H9 (cell line): Measurements from ENCODE around the gene URB1. TPM values are rescaled to one million over a fixed set of nuclear protein-coding genes. Genes with fewer than 3 reads are reported as not detected.

Experiments
- DNase-seq: peaks from one replicate; pipeline ENCODE4 v3.0.0-alpha.2; 2017
- H2AFZ ChIP-seq: one replicate; pipeline ENCODE4 v1.6.1; 2013; ENCODE audit warnings: mild to moderate bottlenecking, low read length, control low read depth, moderate library complexity
- H2AK5ac ChIP-seq: 2 replicates; pipeline ENCODE4 v1.6.1; 2013; ENCODE audit warnings: low read length, control low read depth, mixed read lengths; ENCODE audit not compliant: insufficient read length
- H2BK120ac ChIP-seq: one replicate; pipeline ENCODE4 v1.6.1; 2013; ENCODE audit warnings: low read depth, mild to moderate bottlenecking, low read length, control low read depth, inconsistent platforms; ENCODE audit not compliant: poor library complexity, severe bottlenecking
- H2BK12ac ChIP-seq: 2 replicates; pipeline ENCODE4 v1.6.1; 2013; ENCODE audit warnings: low read length, control low read depth, mixed read lengths, low read depth; ENCODE audit not compliant: insufficient read length
- H2BK15ac ChIP-seq: 2 replicates; pipeline ENCODE4 v1.6.1; 2013; ENCODE audit warnings: low read depth, low read length, control low read depth
- H2BK20ac ChIP-seq: one replicate; pipeline ENCODE4 v1.6.1; 2013; ENCODE audit warnings: low read depth, mild to moderate bottlenecking, low read length, control low read depth, inconsistent platforms; ENCODE audit not compliant: poor library complexity, severe bottlenecking
- H2BK5ac ChIP-seq: 2 replicates; pipeline ENCODE4 v1.6.1; 2013; ENCODE audit warnings: low read length, control low read depth, mixed read lengths; ENCODE audit not compliant: insufficient read length
- H3K14ac ChIP-seq: 2 replicates; pipeline ENCODE4 v1.6.1; 2013; ENCODE audit warnings: low read length, control low read depth; ENCODE audit not compliant: insufficient read depth
- H3K18ac ChIP-seq: 2 replicates; pipeline ENCODE4 v1.6.1; 2013; ENCODE audit warnings: low read depth, mild to moderate bottlenecking, mixed read lengths, low read length, control low read depth; ENCODE audit not compliant: insufficient read length
- H3K23ac ChIP-seq: 2 replicates; pipeline ENCODE4 v1.6.1; 2013; ENCODE audit warnings: low read length, control low read depth, mixed read lengths, low read depth; ENCODE audit not compliant: insufficient read length
- H3K23me2 ChIP-seq: 2 replicates; pipeline ENCODE4 v1.6.1; 2013; ENCODE audit warnings: low read depth, mild to moderate bottlenecking, mixed read lengths, low read length, control low read depth; ENCODE audit not compliant: insufficient read length, poor library complexity, severe bottlenecking
- H3K27ac ChIP-seq: 2 replicates; pipeline ENCODE4 v1.5.1; 2013; ENCODE audit warnings: low read length, control low read depth, mixed read lengths, low read depth; ENCODE audit not compliant: insufficient read length
- H3K27me3 ChIP-seq: 2 replicates; pipeline ENCODE4 v1.6.1; 2013; ENCODE audit warnings: low read length, control low read depth, inconsistent platforms; ENCODE audit not compliant: insufficient read depth
- H3K4ac ChIP-seq: 2 replicates; pipeline ENCODE4 v1.6.1; 2013; ENCODE audit warnings: low read depth, mild to moderate bottlenecking, control low read depth, inconsistent platforms, low read length, moderate library complexity
- H3K4me1 ChIP-seq: 2 replicates; pipeline ENCODE4 v1.6.1; 2013; ENCODE audit warnings: low read length, control low read depth, inconsistent platforms; ENCODE audit not compliant: insufficient read depth
- H3K4me2 ChIP-seq: 2 replicates; pipeline ENCODE4 v1.6.1; 2013; ENCODE audit warnings: low read length, control low read depth, mixed read lengths; ENCODE audit not compliant: insufficient read length, insufficient read depth
- H3K56ac ChIP-seq: 2 replicates; pipeline ENCODE4 v1.6.1; 2013; ENCODE audit warnings: low read depth, mild to moderate bottlenecking, mixed read lengths, low read length, control low read depth; ENCODE audit not compliant: insufficient read length
- H3K79me1 ChIP-seq: 2 replicates; pipeline ENCODE4 v1.6.1; 2013; ENCODE audit warnings: low read depth, mild to moderate bottlenecking, moderate library complexity, low read length, control low read depth, inconsistent platforms; ENCODE audit not compliant: insufficient read depth, poor library complexity, severe bottlenecking
- H3K79me2 ChIP-seq: 2 replicates; pipeline ENCODE4 v1.6.1; 2013; ENCODE audit warnings: low read length, control low read depth, inconsistent platforms; ENCODE audit not compliant: insufficient read depth
- H3K9ac ChIP-seq: 2 replicates; pipeline ENCODE4 v1.6.1; 2013; ENCODE audit warnings: low read length, control low read depth, mixed read lengths; ENCODE audit not compliant: insufficient read length; ENCODE audit errors: extremely low read depth
- H3K9me3 ChIP-seq: one replicate; pipeline ENCODE4 v1.6.1; 2013; ENCODE audit warnings: low read depth, low read length, inconsistent platforms; ENCODE audit not compliant: control insufficient read depth
- H3T11ph ChIP-seq: one replicate; pipeline ENCODE4 v1.6.1; 2013; ENCODE audit warnings: mild to moderate bottlenecking, low read length, control low read depth, inconsistent platforms
- H4K20me1 ChIP-seq: one replicate; pipeline ENCODE4 v1.6.1; 2013; ENCODE audit not compliant: control insufficient read depth, insufficient read length, insufficient read depth
- H4K5ac ChIP-seq: 2 replicates; pipeline ENCODE4 v1.6.1; 2013; ENCODE audit warnings: low read depth, mild to moderate bottlenecking, mixed read lengths, low read length, control low read depth; ENCODE audit not compliant: insufficient read length
- H4K8ac ChIP-seq: replicated peaks from 2 replicates; pipeline ENCODE4 v1.6.1; 2013; ENCODE audit warnings: low read length, control low read depth, mixed read lengths, low read depth; ENCODE audit not compliant: insufficient read length
- H4K91ac ChIP-seq: 2 replicates; pipeline ENCODE4 v1.6.1; 2013; ENCODE audit warnings: low read depth, mild to moderate bottlenecking, moderate library complexity, mixed read lengths, low read length, control low read depth; ENCODE audit not compliant: insufficient read length
- H3K27ac Mint-ChIP-seq, 3 experiments: 2 replicates in 2 of 3; 3 replicates in 1 of 3; pipeline ENCODE4 v1.8.0; 2020 to 2021; ENCODE audit warnings: mixed read lengths in 3 of 3, mild to moderate bottlenecking in 1 of 3, moderate library complexity in 1 of 3
- H3K27me3 Mint-ChIP-seq: 2 replicates; pipeline ENCODE4 v1.8.0; 2021; ENCODE audit warnings: low read depth, mild to moderate bottlenecking, moderate library complexity, mixed read lengths
- H3K36me3 Mint-ChIP-seq, 3 experiments: 2 replicates in 2 of 3; 3 replicates in 1 of 3; pipeline ENCODE4 v1.8.0; 2020 to 2021; ENCODE audit warnings: low read depth in 3 of 3, mixed read lengths in 3 of 3; ENCODE audit not compliant: insufficient read depth in 1 of 3
- H3K4me1 Mint-ChIP-seq, 2 experiments: 2 replicates each; pipeline ENCODE4 v1.8.0; 2020; ENCODE audit warnings: mixed read lengths in 2 of 2
- H3K4me3 Mint-ChIP-seq, 2 experiments: 2 replicates in 1 of 2; 3 replicates in 1 of 2; pipeline ENCODE4 v1.8.0; 2020 to 2021; ENCODE audit warnings: mild to moderate bottlenecking in 2 of 2, mixed read lengths in 2 of 2, moderate library complexity in 1 of 2
- H3K9me3 Mint-ChIP-seq, 2 experiments: 2 replicates in 1 of 2; 3 replicates in 1 of 2; pipeline ENCODE4 v1.8.0; 2020; ENCODE audit warnings: mild to moderate bottlenecking in 2 of 2, mixed read lengths in 2 of 2, moderate library complexity in 1 of 2
- WGBS: extraction: QIAGEN DNeasy Blood & Tissue Kit; methylation state at CpG from one replicate; pipeline ENCODE4 v1.1.7; 2013; ENCODE audit warnings: missing lambda C conversion rate, low lambda C conversion rate, mixed read lengths; ENCODE audit not compliant: insufficient read length; ENCODE audit errors: extremely low coverage; 5-methylcytosine and 5-hydroxymethylcytosine counted together
- total RNA-seq: library from RNA; stranded (reverse); gene quantifications from 2 replicates; pipeline ENCODE4 v1.2.1, GENCODE V29; 2021
- TF ChIP-seq, protein P1 (sequence below): fragments of 200-600 bp; sonication (generic); conservative IDR thresholded peaks from 3 replicates; pipeline ENCODE4 v1.8.0; 2021; ENCODE audit warnings: antibody characterized with exemption, mild to moderate bottlenecking

URB1 gene
- total RNA-seq, 1 experiment from 2014 or later = 23.5 TPM

DNA sequence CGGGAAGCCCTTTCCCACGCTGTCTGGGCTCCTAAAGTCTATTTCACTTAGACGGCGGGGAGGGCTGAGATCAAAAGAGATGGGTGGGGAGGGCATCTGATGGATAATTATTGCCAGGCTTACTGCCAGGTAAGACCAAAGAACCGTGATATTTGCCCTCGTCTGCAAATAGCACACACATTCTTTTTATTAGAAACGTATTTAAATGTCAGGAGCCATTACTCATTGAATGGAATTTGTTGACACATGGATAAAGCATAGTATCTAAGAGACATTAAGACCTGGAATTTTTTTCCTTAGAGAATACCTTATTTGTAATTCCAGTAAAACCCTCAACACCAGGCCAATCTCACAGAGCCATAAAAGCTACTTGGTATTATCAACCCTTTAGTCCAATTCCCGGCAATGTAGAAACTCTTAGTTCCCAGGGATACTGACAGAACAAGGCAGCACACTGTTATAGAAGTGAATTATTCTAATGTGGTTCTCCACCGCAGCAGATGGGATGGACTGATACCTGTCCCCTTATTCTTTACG lies 10.6 kb downstream of the URB1 start:
- Histone ChIP-seq H3K56ac (no peak overlapping the region), H2BK12ac (no peak overlapping the region), H4K5ac (no peak overlapping the region), H2AFZ (no peak overlapping the region), H3K27me3 (no peaks in the 10 kb centered on the region), H3K27ac (no peak overlapping the region), H3K4ac (no peak overlapping the region), H3K9ac (no peak overlapping the region), H4K91ac (no peak overlapping the region), H2BK5ac (no peak overlapping the region), H2BK15ac (no peak overlapping the region), H3K79me2 (peaks cover 10% of the 10 kb centered on the region), H3K4me2 (no peak overlapping the region), H3T11ph (no peak overlapping the region), H3K18ac (no peak overlapping the region), H3K23ac (no peak overlapping the region), H4K8ac (no peak overlapping the region), H2BK120ac (no peak overlapping the region), H2AK5ac (no peak overlapping the region), H3K14ac (no peak overlapping the region), H2BK20ac (no peak overlapping the region), H3K4me1 (no peaks in the 10 kb centered on the region), H4K20me1 (no peaks in the 10 kb centered on the region), H3K79me1 (no peaks in the 10 kb centered on the region), H3K9me3 (no peaks in the 10 kb centered on the region), H3K23me2 (no peaks in the 10 kb centered on the region)
- no peaks in the 10 kb centered on the region for H3K27me3 Mint-ChIP-seq
- TF ChIP-seq, protein P1, sequence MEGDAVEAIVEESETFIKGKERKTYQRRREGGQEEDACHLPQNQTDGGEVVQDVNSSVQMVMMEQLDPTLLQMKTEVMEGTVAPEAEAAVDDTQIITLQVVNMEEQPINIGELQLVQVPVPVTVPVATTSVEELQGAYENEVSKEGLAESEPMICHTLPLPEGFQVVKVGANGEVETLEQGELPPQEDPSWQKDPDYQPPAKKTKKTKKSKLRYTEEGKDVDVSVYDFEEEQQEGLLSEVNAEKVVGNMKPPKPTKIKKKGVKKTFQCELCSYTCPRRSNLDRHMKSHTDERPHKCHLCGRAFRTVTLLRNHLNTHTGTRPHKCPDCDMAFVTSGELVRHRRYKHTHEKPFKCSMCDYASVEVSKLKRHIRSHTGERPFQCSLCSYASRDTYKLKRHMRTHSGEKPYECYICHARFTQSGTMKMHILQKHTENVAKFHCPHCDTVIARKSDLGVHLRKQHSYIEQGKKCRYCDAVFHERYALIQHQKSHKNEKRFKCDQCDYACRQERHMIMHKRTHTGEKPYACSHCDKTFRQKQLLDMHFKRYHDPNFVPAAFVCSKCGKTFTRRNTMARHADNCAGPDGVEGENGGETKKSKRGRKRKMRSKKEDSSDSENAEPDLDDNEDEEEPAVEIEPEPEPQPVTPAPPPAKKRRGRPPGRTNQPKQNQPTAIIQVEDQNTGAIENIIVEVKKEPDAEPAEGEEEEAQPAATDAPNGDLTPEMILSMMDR = no peak
- DNase-seq = no peak
- peaks cover 45 to 79% (median 77%) of the 10 kb centered on the region in 3 experiments; a peak in 6 of 7 replicates for H3K36me3 Mint-ChIP-seq
- no peaks in the 10 kb centered on the region for H3K9me3 Mint-ChIP-seq
- H3K4me3 Mint-ChIP-seq = no peak overlapping the region; a peak in 1 of 5 replicates
- H3K4me1 Mint-ChIP-seq = peaks cover 0 to 9% of the 10 kb centered on the region in 2 experiments; a peak in 2 of 4 replicates
- no CpG with 5 or more reads among the region's 10 CpGs for WGBS
- no peak overlapping the region for H3K27ac Mint-ChIP-seq
